ENCODE measurements around the gene PLCB3.
"Not testable (repeated sequence)": the region's sequence is repeated elsewhere in the genome, so short reads cannot be mapped to it uniquely, and the experiment has no call there.

The PLCB3 gene

GRCh38 chr11:64306563-64306875, 55.2 kb downstream of the PLCB3 start:
- no peak for DNase-seq

GRCh38 chr11:64306876-64307622, 55.7 kb downstream of the PLCB3 start:
- DNase-seq, result no peak

GRCh38 chr11:64307795-64308194, 56.5 kb downstream of the PLCB3 start:
- not testable (repeated sequence) for DNase-seq

GRCh38 chr11:64312947-64313346, 61.6 kb downstream of the PLCB3 start:
- no peak for DNase-seq

GRCh38 chr11:64313491-64314145, 62.3 kb downstream of the PLCB3 start:
- DNase-seq, result no peak

GRCh38 chr11:64314146-64314804, 62.9 kb downstream of the PLCB3 start:
- DNase-seq, result no peak

- DNase-seq, result no peak
These were observed 63.7 kb downstream of the PLCB3 start for GRCh38 chr11:64314805-64315561.

GRCh38 chr11:64315667-64316526, 64.6 kb downstream of the PLCB3 start:
- not testable (repeated sequence) for DNase-seq

GRCh38 chr11:64316672-64317324, 65.5 kb downstream of the PLCB3 start:
- peak; percentile 46 for DNase-seq

- DNase-seq, result peak; percentile 97
These were observed 66.1 kb downstream of the PLCB3 start, which contains the start of gene TRMT112 for GRCh38 chr11:64317325-64317960. Gene TRMT112, minus strand, starts transcription at chr11:64317559. Its CDS starts 33 bp downstream, at chr11:64317526.

- DNase-seq, result peak; percentile 96
These were observed 66.8 kb downstream of the PLCB3 start, which contains the start of gene PRDX5 for GRCh38 chr11:64317961-64318765. Gene PRDX5, plus strand, starts transcription at chr11:64318121. Its CDS starts 95 bp downstream, at chr11:64318216.
